Mesendoderm (in vitro differentiated cells): Measurements from ENCODE around the gene NAV1.
A peak's percentile ranks its signal among the peaks of the same experiment; 100 is the strongest.

Experiments
- DNase-seq: peaks from one replicate; pipeline ENCODE4 v3.0.0; 2013
- H2AK5ac ChIP-seq: 2 replicates; pipeline ENCODE4 v1.6.1; 2013; ENCODE audit warnings: low read length, inconsistent platforms
- H2BK120ac ChIP-seq: 2 replicates; pipeline ENCODE4 v1.6.1; 2013; ENCODE audit warnings: low read depth, mild to moderate bottlenecking, low read length, moderate library complexity, mixed read lengths
- H2BK15ac ChIP-seq: replicated peaks from 2 replicates; pipeline ENCODE4 v1.6.1; 2013; ENCODE audit warnings: low read depth, mild to moderate bottlenecking, moderate library complexity
- H2BK5ac ChIP-seq: 2 replicates; pipeline ENCODE4 v1.6.1; 2013; ENCODE audit warnings: low read length, inconsistent platforms
- H3K18ac ChIP-seq: 2 replicates; pipeline ENCODE4 v1.6.1; 2013; ENCODE audit warnings: mild to moderate bottlenecking, low read length, mixed read lengths
- H3K23ac ChIP-seq: one replicate; pipeline ENCODE4 v1.6.1; 2013; ENCODE audit warnings: low read length
- H3K27ac ChIP-seq: 2 replicates; pipeline ENCODE4 v1.5.1; 2013; ENCODE audit warnings: low read depth, mild to moderate bottlenecking, inconsistent platforms, low read length, moderate library complexity
- H3K27me3 ChIP-seq: 2 replicates; pipeline ENCODE4 v1.6.1; 2013; ENCODE audit warnings: low read length, control low read depth, mild to moderate bottlenecking, inconsistent platforms; ENCODE audit not compliant: insufficient read depth, poor library complexity
- H3K36me3 ChIP-seq: 2 replicates; pipeline ENCODE4 v1.6.1; 2013; ENCODE audit warnings: low read length, inconsistent platforms; ENCODE audit not compliant: control insufficient read depth, insufficient read depth
- H3K4ac ChIP-seq: one replicate; pipeline ENCODE4 v1.6.1; 2013; ENCODE audit warnings: low read depth, mild to moderate bottlenecking, low read length, moderate library complexity
- H3K4me1 ChIP-seq: 2 replicates; pipeline ENCODE4 v1.6.1; 2013; ENCODE audit warnings: low read depth, low read length, inconsistent platforms; ENCODE audit not compliant: control insufficient read depth
- H3K4me2 ChIP-seq: 2 replicates; pipeline ENCODE4 v1.6.1; 2013; ENCODE audit warnings: low read length
- H3K4me3 ChIP-seq: 2 replicates; pipeline ENCODE4 v1.5.1; 2013; ENCODE audit warnings: mild to moderate bottlenecking, low read length
- H3K56ac ChIP-seq: one replicate; pipeline ENCODE4 v1.6.1; 2013; ENCODE audit warnings: low read length
- H3K79me1 ChIP-seq: 2 replicates; pipeline ENCODE4 v1.6.1; 2013; ENCODE audit warnings: low read length, inconsistent platforms
- H3K79me2 ChIP-seq: 2 replicates; pipeline ENCODE4 v1.6.1; 2013; ENCODE audit warnings: mild to moderate bottlenecking, low read length; ENCODE audit not compliant: control insufficient read depth, insufficient read depth
- H3K9ac ChIP-seq: 2 replicates; pipeline ENCODE4 v1.6.1; 2013; ENCODE audit warnings: low read length, inconsistent platforms
- H4K5ac ChIP-seq: one replicate; pipeline ENCODE4 v1.6.1; 2013; ENCODE audit warnings: low read length
- H4K8ac ChIP-seq: one replicate; pipeline ENCODE4 v1.6.1; 2013; ENCODE audit warnings: low read depth, mild to moderate bottlenecking, control low read depth, low read length, moderate library complexity
- WGBS: extraction: QIAGEN DNeasy Blood & Tissue Kit; methylation state at CpG from one replicate; pipeline ENCODE4 v1.1.7; 2013; ENCODE audit warnings: low lambda C conversion rate, missing lambda C conversion rate; ENCODE audit not compliant: insufficient coverage; ENCODE audit errors: extremely low coverage; 5-methylcytosine and 5-hydroxymethylcytosine counted together

NAV1 gene

DNA sequence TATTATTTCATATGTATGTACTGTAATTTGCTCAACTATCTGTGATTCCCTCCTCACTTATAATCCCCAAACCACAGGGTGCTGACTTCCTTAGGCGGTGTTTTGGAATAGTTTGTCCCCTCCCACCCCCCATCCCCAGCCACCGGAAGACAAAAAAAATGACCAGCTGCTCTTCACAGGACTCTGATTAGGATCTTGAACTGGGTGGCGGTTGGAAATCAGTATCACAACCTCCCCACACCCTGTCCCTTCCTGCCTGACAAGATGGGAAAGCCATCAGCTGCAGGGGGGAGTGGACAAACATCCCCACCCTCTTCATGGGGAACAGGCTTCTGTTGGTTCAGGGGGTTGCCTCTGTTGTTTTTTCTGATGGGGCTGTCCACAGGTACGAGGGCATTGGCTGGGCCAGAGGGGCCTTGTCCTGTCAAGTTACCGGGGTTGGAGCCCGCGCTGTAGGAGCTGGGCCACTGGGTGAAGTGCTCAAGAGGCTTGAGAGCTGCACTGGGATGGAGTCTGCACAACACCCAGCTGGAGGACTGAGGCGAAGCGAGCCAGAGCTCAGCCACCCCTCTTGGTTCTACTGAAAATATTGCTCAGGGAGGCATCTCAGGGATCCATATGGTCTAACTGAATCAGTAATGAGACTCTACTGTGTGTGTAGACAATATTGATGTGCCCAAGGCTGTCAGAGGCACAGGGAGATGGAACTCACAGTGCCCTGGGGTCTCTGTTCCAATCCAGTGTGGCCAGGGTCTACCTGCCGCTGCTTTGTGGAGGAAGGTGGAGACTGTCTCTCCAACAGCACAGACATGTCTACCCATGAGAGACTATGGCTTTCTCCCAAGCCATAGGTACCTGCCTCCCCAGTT lies 28.2 kb downstream of the NAV1 start:
- Histone ChIP-seq H3K4ac (no peak overlapping the region), H3K79me2 (no peaks in the 10 kb centered on the region), H2BK5ac (no peak overlapping the region), H4K5ac (no peak overlapping the region), H2AK5ac (no peak overlapping the region), H3K27ac (no peak overlapping the region), H2BK120ac (no peak overlapping the region), H3K27me3 (no peaks in the 10 kb centered on the region), H3K4me3 (no peak overlapping the region), H3K4me2 (no peak overlapping the region), H3K56ac (no peak overlapping the region), H3K79me1 (no peaks in the 10 kb centered on the region), H4K8ac (no peak overlapping the region), H3K4me1 (peaks cover 2% of the 10 kb centered on the region), H3K18ac (no peak overlapping the region), H3K9ac (no peak overlapping the region), H2BK15ac (no peak overlapping the region), H3K36me3 (no peaks in the 10 kb centered on the region), H3K23ac (no peak overlapping the region)
- WGBS = no CpG with 5 or more reads among the region's 10 CpGs
- DNase-seq = no peak

DNA sequence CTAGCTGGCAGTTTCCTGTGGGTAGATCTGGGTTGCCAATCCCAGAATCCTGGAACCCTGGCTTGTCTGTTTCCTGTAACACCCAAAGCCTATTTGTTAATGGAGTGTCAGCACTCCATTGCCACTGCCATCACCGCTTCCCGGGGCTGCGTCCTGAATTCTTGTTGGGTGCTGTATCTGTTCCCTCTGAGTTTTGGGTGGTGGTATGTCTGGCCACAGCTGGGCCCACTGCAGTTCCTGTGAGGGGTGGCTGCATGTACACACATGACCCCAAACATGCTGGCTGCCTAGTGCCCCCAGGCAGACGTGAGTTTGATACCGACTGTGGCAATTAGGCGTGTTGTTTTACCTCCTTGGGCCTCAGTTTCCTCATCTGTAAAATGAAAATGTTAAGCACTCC lies 29.3 kb downstream of the NAV1 start:
- H3K18ac ChIP-seq = no peak overlapping the region
- H2BK5ac ChIP-seq = no peak overlapping the region
- H2BK15ac ChIP-seq = no peak overlapping the region
- no peak overlapping the region for H3K23ac ChIP-seq
- no peak overlapping the region for H4K5ac ChIP-seq
- no peak overlapping the region for H2AK5ac ChIP-seq
- H4K8ac ChIP-seq = no peak overlapping the region
- DNase-seq = no peak
- H3K36me3 ChIP-seq = no peaks in the 10 kb centered on the region
- no peak overlapping the region for H3K9ac ChIP-seq
- H3K79me2 ChIP-seq = no peaks in the 10 kb centered on the region
- peaks cover 2% of the 10 kb centered on the region for H3K4me1 ChIP-seq
- no peak overlapping the region for H3K27ac ChIP-seq
- WGBS = no CpG with 5 or more reads among the region's 6 CpGs
- no peaks in the 10 kb centered on the region for H3K79me1 ChIP-seq
- no peak overlapping the region for H3K4me3 ChIP-seq
- H3K4ac ChIP-seq = no peak overlapping the region
- H3K27me3 ChIP-seq = no peaks in the 10 kb centered on the region
- H2BK120ac ChIP-seq = no peak overlapping the region
- H3K56ac ChIP-seq = no peak overlapping the region
- H3K4me2 ChIP-seq = no peak overlapping the region

DNA sequence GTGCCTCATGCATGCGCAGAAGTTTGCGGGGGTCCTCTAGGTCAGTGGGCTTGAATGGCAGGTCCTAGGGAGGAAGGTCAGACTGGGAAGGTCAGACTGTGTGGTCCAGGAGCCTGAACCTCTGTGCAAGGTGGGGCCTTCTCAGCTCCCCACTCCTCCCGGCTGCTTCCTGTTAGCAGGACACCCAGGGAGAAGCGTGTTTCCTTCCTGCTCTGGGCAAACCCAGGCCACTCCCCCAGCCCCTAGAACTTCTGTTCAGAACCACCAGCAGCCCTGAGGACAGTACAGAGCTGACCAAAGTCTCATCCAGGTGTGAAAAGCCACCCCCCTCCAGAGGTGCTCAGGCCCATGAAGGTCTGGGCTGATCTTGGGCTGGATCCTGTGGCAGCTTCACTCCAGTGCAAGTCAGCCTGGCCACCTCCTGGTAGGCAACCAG lies 29.9 kb downstream of the NAV1 start:
- Histone ChIP-seq H3K4me2 (no peak overlapping the region), H3K79me2 (no peaks in the 10 kb centered on the region), H2AK5ac (no peak overlapping the region), H3K18ac (no peak overlapping the region), H4K5ac (no peak overlapping the region), H3K56ac (peak overlapping the region; percentile 17), H3K23ac (no peak overlapping the region), H3K27ac (no peak overlapping the region), H2BK15ac (no peak overlapping the region), H4K8ac (no peak overlapping the region), H3K4ac (no peak overlapping the region), H3K27me3 (no peaks in the 10 kb centered on the region), H3K4me3 (no peak overlapping the region), H3K79me1 (no peaks in the 10 kb centered on the region), H3K36me3 (no peaks in the 10 kb centered on the region), H2BK120ac (no peak overlapping the region), H3K9ac (no peak overlapping the region), H3K4me1 (peaks cover 2% of the 10 kb centered on the region), H2BK5ac (no peak overlapping the region)
- DNase-seq = peak; percentile 22
- no CpG with 5 or more reads among the region's 4 CpGs for WGBS

DNA sequence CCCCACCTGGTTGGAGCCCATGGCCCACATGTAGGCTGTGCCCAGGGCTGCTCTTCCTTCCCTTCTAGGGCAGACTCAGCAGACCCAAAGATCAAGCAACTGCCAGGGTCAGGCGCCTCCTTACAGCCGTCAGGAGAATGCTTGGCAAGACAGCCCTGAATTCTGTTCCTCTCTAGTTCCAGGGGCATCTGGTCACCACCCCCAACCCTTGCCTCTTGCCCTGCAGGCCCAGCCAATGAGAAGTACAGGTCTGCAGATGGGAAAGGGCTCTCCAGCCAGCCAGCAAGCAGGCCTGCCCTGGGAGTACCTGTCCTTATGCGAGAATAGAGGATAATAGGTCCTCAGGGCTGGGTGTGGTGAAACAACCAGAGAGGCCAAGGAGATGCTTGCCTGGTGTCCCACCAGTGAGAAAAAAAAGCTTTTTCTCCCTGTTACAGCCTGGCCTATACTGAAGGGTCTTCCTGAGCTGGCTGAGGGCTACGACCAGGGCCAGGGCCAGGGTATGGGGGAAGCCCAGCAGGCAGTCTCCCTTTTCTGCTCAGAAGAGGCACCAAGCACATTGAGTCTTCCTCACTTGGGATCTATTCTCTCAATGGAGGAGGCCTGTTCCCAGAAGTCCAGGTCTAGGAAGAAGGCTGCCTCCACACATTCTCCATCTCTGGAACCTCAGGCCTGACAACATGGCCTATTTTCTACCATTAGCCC lies 31.4 kb downstream of the NAV1 start:
- H3K23ac ChIP-seq = no peak overlapping the region
- H3K4me1 ChIP-seq = peaks cover 2% of the 10 kb centered on the region
- H2BK15ac ChIP-seq = no peak overlapping the region
- no peak overlapping the region for H3K4ac ChIP-seq
- no peak overlapping the region for H2BK5ac ChIP-seq
- H3K27ac ChIP-seq = no peak overlapping the region
- no peaks in the 10 kb centered on the region for H3K36me3 ChIP-seq
- H4K8ac ChIP-seq = no peak overlapping the region
- no peak overlapping the region for H3K18ac ChIP-seq
- H3K56ac ChIP-seq = no peak overlapping the region
- no peak overlapping the region for H4K5ac ChIP-seq
- H3K4me2 ChIP-seq = no peak overlapping the region
- no peak for DNase-seq
- WGBS = no CpG with 5 or more reads among the region's 4 CpGs
- H2BK120ac ChIP-seq = no peak overlapping the region
- no peak overlapping the region for H3K9ac ChIP-seq
- no peaks in the 10 kb centered on the region for H3K79me2 ChIP-seq
- no peak overlapping the region for H3K4me3 ChIP-seq
- no peak overlapping the region for H2AK5ac ChIP-seq
- H3K27me3 ChIP-seq = no peaks in the 10 kb centered on the region
- H3K79me1 ChIP-seq = no peaks in the 10 kb centered on the region

DNA sequence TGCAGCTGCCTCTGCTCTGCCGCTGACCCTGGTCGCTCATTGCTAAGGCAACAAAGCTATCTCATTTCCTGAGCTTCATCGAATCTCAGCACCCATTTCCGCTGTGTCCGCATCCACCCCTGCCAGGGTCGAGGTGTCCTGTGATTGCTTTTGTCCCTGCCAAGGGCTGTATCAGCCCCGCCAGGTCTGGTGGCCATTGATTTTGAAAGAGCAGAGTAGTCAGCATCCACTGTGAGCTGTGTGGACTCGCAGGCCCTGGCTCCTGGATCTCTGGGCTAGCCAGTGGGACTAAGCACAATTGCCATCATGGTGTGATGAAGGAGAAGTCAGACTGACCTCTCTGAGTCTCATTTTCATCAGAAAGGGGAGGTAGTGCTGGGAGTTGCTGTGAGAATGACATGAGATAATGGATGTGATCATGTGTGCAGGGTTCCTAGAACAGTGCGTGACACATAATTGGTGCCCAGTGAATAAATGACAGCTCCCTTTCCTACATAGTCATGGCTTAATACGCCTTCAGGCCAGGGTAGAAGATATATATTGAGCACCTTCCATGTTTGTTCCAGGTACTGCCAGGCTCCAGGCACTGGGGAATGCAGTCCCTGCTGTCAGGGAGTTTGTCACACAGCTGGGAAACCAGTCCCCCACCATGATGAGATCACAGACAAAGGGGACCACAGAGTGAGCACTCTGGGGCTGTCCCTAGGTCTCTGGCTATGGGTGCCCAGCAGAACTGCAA lies 32.1 kb downstream of the NAV1 start:
- Histone ChIP-seq H3K36me3 (no peaks in the 10 kb centered on the region), H3K23ac (no peak overlapping the region), H3K4me2 (no peak overlapping the region), H2BK5ac (no peak overlapping the region), H2BK15ac (no peak overlapping the region), H3K56ac (no peak overlapping the region), H3K79me1 (no peaks in the 10 kb centered on the region), H2AK5ac (no peak overlapping the region), H2BK120ac (no peak overlapping the region), H3K79me2 (no peaks in the 10 kb centered on the region), H3K9ac (no peak overlapping the region), H3K4me3 (no peak overlapping the region), H4K8ac (no peak overlapping the region), H3K4ac (no peak overlapping the region), H3K27me3 (no peaks in the 10 kb centered on the region), H3K4me1 (peaks cover 2% of the 10 kb centered on the region), H4K5ac (no peak overlapping the region), H3K18ac (no peak overlapping the region), H3K27ac (no peak overlapping the region)
- no peak for DNase-seq
- no CpG with 5 or more reads among the region's 10 CpGs for WGBS
